Keratinocyte (primary cell): ENCODE measurements around the gene NVL. TPM values are rescaled to one million over a fixed set of nuclear protein-coding genes. Genes with fewer than 3 reads are reported as not detected.
"Not testable (repeated sequence)": the region's sequence is repeated elsewhere in the genome, so short reads cannot be mapped to it uniquely, and the experiment has no call there.

Source experiments
- DNase-seq: peaks from one replicate; pipeline ENCODE4 v3.0.0-alpha.2; 2011; ENCODE audit warnings: low read depth, missing footprints, low spot score
- FAIRE-seq: peaks from 2 replicates; lab custom pipeline; 2011; peaks lifted over from hg19 to GRCh38; lab: Jason Lieb, UNC
- H2AFZ ChIP-seq: 2 replicates; pipeline ENCODE4 v1.6.0; 2012; ENCODE audit warnings: low read length, control low read depth, inconsistent platforms; ENCODE audit not compliant: control insufficient read depth
- H3K27ac ChIP-seq: 2 replicates; pipeline ENCODE4 v1.5.1; 2011; ENCODE audit warnings: low read length; ENCODE audit not compliant: control insufficient read depth, insufficient read depth
- H3K27me3 ChIP-seq: 3 replicates; pipeline ENCODE4 v1.6.0; 2011; ENCODE audit warnings: low read length; ENCODE audit not compliant: control insufficient read depth, insufficient read depth; ENCODE audit errors: extremely low read depth
- H3K36me3 ChIP-seq, 2 experiments: 2 replicates in 1 of 2; 3 replicates in 1 of 2; pipeline ENCODE4 v1.5.1; 2011; ENCODE audit warnings: low read length in 2 of 2, mild to moderate bottlenecking in 1 of 2; ENCODE audit not compliant: control insufficient read depth in 2 of 2, insufficient read depth in 2 of 2; ENCODE audit errors: extremely low read depth in 1 of 2
- H3K4me1 ChIP-seq: 3 replicates; pipeline ENCODE4 v1.5.1; 2011; ENCODE audit warnings: low read length; ENCODE audit not compliant: control insufficient read depth, insufficient read depth; ENCODE audit errors: extremely low read depth
- H3K4me2 ChIP-seq: 3 replicates; pipeline ENCODE4 v1.6.0; 2011; ENCODE audit warnings: low read depth, low read length; ENCODE audit not compliant: control insufficient read depth, insufficient read depth; ENCODE audit errors: extremely low read depth
- H3K4me3 ChIP-seq, 3 experiments: fragments of 200-600 bp in 1 of 3; sonication (generic) in 1 of 3; 2 replicates in 2 of 3; 3 replicates in 1 of 3; pipeline ENCODE4 v1.5.1; 2011 to 2016; ENCODE audit warnings: low read length in 3 of 3, mild to moderate bottlenecking in 3 of 3, control low read depth in 2 of 3, inconsistent platforms in 1 of 3, low read depth in 1 of 3, mixed read lengths in 1 of 3, mixed run types in 1 of 3, moderate library complexity in 1 of 3; ENCODE audit not compliant: control insufficient read depth in 2 of 3, insufficient read depth in 2 of 3; ENCODE audit errors: extremely low read depth in 1 of 3
- H3K79me2 ChIP-seq: 2 replicates; pipeline ENCODE4 v1.6.0; 2012; ENCODE audit warnings: low read length; ENCODE audit not compliant: control insufficient read depth, insufficient read depth
- H3K9ac ChIP-seq: 3 replicates; pipeline ENCODE4 v1.6.0; 2011; ENCODE audit warnings: low read length; ENCODE audit not compliant: control insufficient read depth, insufficient read depth; ENCODE audit errors: extremely low read depth
- H3K9me1 ChIP-seq: 3 replicates; pipeline ENCODE4 v1.6.0; 2011; ENCODE audit warnings: low read length; ENCODE audit not compliant: control insufficient read depth, insufficient read depth; ENCODE audit errors: extremely low read depth
- H3K9me3 ChIP-seq: 2 replicates; pipeline ENCODE4 v1.5.1; 2012; ENCODE audit warnings: low read depth, low read length; ENCODE audit not compliant: control insufficient read depth
- H4K20me1 ChIP-seq: 3 replicates; pipeline ENCODE4 v1.6.0; 2011; ENCODE audit warnings: low read length; ENCODE audit not compliant: control insufficient read depth, insufficient read depth; ENCODE audit errors: extremely low read depth
- EZH2 ChIP-seq: IDR thresholded peaks from one replicate; pipeline ENCODE4 v1.6.1; 2012; ENCODE audit warnings: inconsistent platforms, mild to moderate bottlenecking, low read length, moderate library complexity
- dilution Hi-C: fragments of 300-500 bp; cut with MboI; formaldehyde crosslinking; loops from one replicate; pipeline ENCODE4 v1.7.0; 2020; ENCODE audit warnings: low sequenced_read_pairs; ENCODE audit not compliant: extremely low pct_ligation_motif_present
- polyA plus RNA-seq, 5 experiments: library from polyadenylated mRNA; depleted of rRNA in 3 of 5; stranded (reverse) in 3 of 5; stranded (forward) in 1 of 5; unstranded in 1 of 5; fragments of >200 nt; gene quantifications; 1 replicate in 1 of 5; 2 replicates in 3 of 5; 3 replicates in 1 of 5; pipeline versions ENCODE4 v1.2.1 to v1.2.3, GENCODE V29; 2011 to 2012; ENCODE audit warnings: missing spikeins in 2 of 5, low read depth in 1 of 5, low replicate concordance in 1 of 5
- TF ChIP-seq, protein P1 (sequence below), 3 experiments: IDR thresholded peaks in 1 of 3; conservative IDR thresholded peaks in 1 of 3; optimal IDR thresholded peaks in 1 of 3; 2 replicates in 2 of 3; 3 replicates in 1 of 3; pipeline versions ENCODE3 to v1.5.1; 2011; ENCODE audit warnings: low read length in 3 of 3, mild to moderate bottlenecking in 3 of 3, moderate library complexity in 2 of 3, control low read depth in 1 of 3, inconsistent platforms in 1 of 3; ENCODE audit not compliant: insufficient read depth in 2 of 3; ENCODE audit errors: extremely low read depth in 1 of 3

The NVL gene
- polyA plus RNA-seq, 1 donor (not counting 4 experiments of a cell fraction or from before 2014, with no cell fraction given), result 24.9 TPM

DNA sequence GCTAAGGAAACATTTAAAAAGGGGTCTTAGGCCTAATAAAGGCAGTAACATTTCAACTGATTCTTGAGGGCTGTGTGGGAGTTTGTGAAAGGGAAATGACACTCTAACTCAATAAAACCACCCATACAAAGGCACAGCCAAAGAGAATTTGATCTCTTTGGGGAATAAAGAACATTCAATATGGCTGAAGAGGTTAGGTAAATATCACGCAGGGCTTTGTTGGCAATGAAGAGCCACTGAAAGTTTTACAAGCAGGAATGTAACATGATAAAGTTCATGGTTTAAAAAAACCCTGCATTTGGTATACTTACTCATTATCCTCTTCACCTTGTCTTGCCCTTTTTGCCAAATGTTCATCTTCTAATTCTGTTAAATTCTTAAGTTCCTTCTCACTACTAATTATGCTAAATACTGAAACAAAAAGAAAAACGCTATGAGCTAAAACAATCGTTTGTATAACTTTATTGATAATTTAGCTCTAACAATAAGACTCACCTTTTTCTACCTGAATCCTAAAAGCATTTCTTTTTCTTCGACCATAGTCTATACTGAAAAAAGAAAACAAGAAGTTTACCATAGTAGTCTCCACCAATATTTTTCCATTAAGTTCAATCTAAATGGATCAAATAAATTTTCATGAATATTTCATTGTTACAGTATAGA lies 12.5 kb downstream of the NVL start:
- H3K9ac ChIP-seq, result no peak overlapping the region
- TF ChIP-seq EZH2, result no peak
- TF ChIP-seq, protein P1, sequence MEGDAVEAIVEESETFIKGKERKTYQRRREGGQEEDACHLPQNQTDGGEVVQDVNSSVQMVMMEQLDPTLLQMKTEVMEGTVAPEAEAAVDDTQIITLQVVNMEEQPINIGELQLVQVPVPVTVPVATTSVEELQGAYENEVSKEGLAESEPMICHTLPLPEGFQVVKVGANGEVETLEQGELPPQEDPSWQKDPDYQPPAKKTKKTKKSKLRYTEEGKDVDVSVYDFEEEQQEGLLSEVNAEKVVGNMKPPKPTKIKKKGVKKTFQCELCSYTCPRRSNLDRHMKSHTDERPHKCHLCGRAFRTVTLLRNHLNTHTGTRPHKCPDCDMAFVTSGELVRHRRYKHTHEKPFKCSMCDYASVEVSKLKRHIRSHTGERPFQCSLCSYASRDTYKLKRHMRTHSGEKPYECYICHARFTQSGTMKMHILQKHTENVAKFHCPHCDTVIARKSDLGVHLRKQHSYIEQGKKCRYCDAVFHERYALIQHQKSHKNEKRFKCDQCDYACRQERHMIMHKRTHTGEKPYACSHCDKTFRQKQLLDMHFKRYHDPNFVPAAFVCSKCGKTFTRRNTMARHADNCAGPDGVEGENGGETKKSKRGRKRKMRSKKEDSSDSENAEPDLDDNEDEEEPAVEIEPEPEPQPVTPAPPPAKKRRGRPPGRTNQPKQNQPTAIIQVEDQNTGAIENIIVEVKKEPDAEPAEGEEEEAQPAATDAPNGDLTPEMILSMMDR (optimal IDR thresholded peaks at IDR 0.05 in 1 of 3, IDR thresholded peaks at IDR 0.05 in 1 of 3, conservative IDR thresholded peaks at IDR 0.05 in 1 of 3; ENCODE audit: extremely low read depth in 1 of 3, insufficient read depth in 2 of 3, low read length in 3 of 3), result no peak
- H3K9me1 ChIP-seq, result no peaks in the 10 kb centered on the region
- no peaks in the 10 kb centered on the region for H4K20me1 ChIP-seq
- no peaks in the 10 kb centered on the region for H3K4me1 ChIP-seq
- H3K4me3 ChIP-seq, result no peak overlapping the region
- dilution Hi-C loops, result no loop called here
- FAIRE-seq (no peak), DNase-seq (no peak)
- no peak overlapping the region for H3K27ac ChIP-seq
- H3K4me2 ChIP-seq, result no peak overlapping the region
- no peaks in the 10 kb centered on the region for H3K27me3 ChIP-seq
- no peaks in the 10 kb centered on the region for H3K9me3 ChIP-seq
- H3K79me2 ChIP-seq, result peaks cover 13% of the 10 kb centered on the region
- H3K36me3 ChIP-seq, result peaks cover 0 to 5% of the 10 kb centered on the region in 2 experiments
- H2AFZ ChIP-seq, result no peak overlapping the region

DNA sequence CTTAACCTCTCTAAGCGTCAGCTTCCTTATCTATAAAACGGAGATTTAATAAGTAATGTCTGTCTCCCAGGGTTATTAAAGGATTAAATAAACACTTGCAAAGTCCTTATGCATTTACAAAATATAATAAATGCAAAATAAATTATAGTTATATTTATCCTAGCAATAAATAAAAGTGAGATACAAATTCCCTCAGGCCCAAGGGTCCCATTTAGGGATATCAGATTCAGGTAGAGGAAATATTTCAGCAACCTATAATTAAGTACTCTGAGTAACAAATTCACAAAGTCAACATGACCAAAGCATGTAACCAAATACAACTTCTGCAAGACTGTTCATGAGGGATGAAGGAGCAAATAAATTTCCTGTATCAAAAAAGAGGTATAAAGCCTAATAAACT lies 17.9 kb downstream of the NVL start:
- FAIRE-seq (no peak), DNase-seq (no peak)
- Histone ChIP-seq H3K4me2 (no peak overlapping the region), H2AFZ (no peak overlapping the region), H3K27me3 (no peaks in the 10 kb centered on the region), H4K20me1 (no peaks in the 10 kb centered on the region), H3K9ac (no peak overlapping the region), H3K9me3 (no peaks in the 10 kb centered on the region), H3K79me2 (no peaks in the 10 kb centered on the region), H3K27ac (no peak overlapping the region), H3K4me1 (no peaks in the 10 kb centered on the region), H3K4me3 (no peak overlapping the region), H3K36me3 (peaks cover 4 to 8% of the 10 kb centered on the region in 2 experiments), H3K9me1 (no peaks in the 10 kb centered on the region)
- no peak for TF ChIP-seq EZH2
- TF ChIP-seq, protein P1 (optimal IDR thresholded peaks at IDR 0.05 in 1 of 3, IDR thresholded peaks at IDR 0.05 in 1 of 3, conservative IDR thresholded peaks at IDR 0.05 in 1 of 3; ENCODE audit: extremely low read depth in 1 of 3, insufficient read depth in 2 of 3, low read length in 3 of 3), result no peak
- dilution Hi-C loops, result no loop called here

DNA sequence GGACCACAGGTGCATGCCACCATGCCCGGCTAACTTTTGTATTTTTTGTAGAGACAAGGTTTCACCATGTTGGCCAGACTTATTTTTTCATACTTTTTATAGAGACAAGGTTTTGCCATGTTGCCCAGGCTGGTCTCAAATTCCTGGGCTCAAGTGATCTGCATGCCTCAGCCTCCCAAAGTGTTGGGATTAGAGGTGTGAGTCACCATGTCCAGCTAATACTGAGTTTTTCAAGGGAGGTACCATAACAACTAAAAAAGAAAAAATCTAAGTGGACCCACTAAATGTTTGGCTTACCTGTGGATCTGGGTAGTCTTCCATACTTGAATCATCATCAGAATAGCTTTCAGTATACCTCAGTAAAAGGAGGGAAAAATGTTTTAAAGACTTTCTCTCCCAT lies 18.5 kb downstream of the NVL start:
- H3K9ac ChIP-seq, H3K27ac ChIP-seq, H3K4me1 ChIP-seq, H3K27me3 ChIP-seq, H3K4me2 ChIP-seq, H4K20me1 ChIP-seq, H2AFZ ChIP-seq, DNase-seq, FAIRE-seq, H3K9me1 ChIP-seq, H3K9me3 ChIP-seq, H3K79me2 ChIP-seq, H3K4me3 ChIP-seq, dilution Hi-C loops, H3K36me3 ChIP-seq: not testable (repeated sequence)
